Raji (cell line): ENCODE data around the gene ZEB2.

Experiments
- POLR2A ChIP-seq: IDR thresholded peaks from 2 replicates; pipeline ENCODE4 v1.6.1; 2011; ENCODE audit warnings: low read depth, low read length, control low read depth; ENCODE audit not compliant: insufficient read depth

Gene ZEB2

DNA sequence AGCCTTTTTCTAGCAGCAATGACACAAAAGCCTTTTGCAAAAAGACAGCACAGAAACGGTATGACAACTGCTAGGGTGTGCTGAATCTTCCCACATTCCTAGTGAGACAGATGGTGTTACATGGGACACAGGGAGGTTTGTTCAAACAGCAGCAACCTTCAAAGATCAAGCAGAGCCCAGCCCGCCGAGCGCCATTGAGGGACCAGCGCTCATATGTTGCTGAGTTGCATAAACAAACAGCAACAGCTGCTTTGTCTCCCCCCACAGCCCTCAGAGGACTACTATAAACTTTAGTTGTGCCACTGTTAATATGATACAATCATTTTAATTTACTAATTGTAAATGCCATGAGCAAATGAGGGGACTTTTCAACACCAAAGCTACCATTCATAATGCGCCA lies 117.7 kb downstream of the ZEB2 start:
- no peak for TF ChIP-seq POLR2A

- TF ChIP-seq POLR2A: no peak
Measured at GRCh38 chr2:144401036-144401435, 118.9 kb downstream of the ZEB2 start.

GRCh38 chr2:144396318-144396717 lies 123.6 kb downstream of the ZEB2 start:
- TF ChIP-seq POLR2A: no peak

GRCh38 chr2:144390424-144391020 lies 129.4 kb downstream of the ZEB2 start:
- no peak for TF ChIP-seq POLR2A

- no peak for TF ChIP-seq POLR2A
Measured at GRCh38 chr2:144389930-144390311, 130.0 kb downstream of the ZEB2 start.

- no peak for TF ChIP-seq POLR2A
Measured at GRCh38 chr2:144389151-144389929, 130.6 kb downstream of the ZEB2 start.

GRCh38 chr2:144385381-144385780 lies 134.5 kb downstream of the ZEB2 start:
- TF ChIP-seq POLR2A: no peak

- no peak for TF ChIP-seq POLR2A
Measured at GRCh38 chr2:144383571-144384100, 136.3 kb downstream of the ZEB2 start.

DNA sequence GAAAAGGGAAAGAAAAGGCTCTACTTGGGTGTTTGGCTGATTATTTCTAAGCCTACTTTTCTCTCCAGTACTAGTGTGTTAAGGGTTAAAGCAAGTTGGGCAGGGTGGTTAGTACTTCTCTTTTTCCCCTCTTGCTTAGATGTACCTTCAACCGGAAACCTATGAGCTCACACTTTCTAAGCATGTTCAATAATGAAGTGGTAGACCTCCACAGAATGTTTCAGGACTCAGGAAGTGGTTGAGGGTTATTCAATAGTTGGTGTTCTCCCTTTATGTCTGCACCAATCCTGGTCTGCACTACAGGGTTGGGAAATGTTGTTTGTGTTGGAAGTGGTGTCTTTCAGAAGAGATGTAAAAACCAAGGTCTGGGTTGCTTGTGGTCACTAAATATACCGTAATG lies 137.1 kb downstream of the ZEB2 start:
- TF ChIP-seq POLR2A: no peak

DNA sequence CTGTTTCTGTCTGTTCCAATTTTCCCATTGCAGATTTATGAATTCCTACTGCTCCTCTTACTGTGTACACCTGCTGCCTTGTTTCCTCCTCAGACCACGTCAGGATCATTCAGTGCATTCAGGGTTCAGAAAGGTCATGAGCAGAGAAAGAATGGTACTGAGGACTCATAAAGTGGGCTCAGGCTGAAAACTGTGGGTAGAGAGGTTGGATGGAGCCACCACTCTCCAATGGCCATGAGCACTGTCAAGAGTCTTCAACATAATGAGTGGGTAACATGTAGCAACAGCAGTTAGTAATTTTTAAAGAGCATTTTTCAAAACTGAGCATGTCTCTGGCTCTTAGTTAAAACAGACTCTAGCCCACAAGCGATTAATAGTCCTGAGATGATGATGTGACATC lies 138.2 kb downstream of the ZEB2 start:
- TF ChIP-seq POLR2A: no peak

- no peak for TF ChIP-seq POLR2A
Measured at GRCh38 chr2:144379851-144380311, 140.0 kb downstream of the ZEB2 start.

DNA sequence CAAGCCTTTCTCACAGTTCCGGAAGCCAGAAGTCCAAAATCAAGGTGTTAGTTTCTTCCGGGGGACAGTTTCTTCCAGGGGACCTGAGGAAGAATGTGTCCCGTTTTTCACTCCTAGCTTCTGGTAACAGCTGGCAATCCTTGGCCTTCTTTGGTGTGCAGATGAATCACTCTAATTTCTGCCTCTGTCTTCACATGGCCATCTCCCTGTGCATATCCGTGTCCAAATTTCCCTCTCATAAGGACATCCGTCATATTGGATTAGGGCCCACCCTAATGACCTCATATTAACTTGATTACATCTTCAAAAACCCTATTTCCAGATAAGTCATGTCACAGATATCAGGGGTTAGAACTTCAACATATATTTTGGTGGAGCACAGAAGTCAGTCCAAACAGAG lies 141.4 kb downstream of the ZEB2 start:
- no peak for TF ChIP-seq POLR2A

DNA sequence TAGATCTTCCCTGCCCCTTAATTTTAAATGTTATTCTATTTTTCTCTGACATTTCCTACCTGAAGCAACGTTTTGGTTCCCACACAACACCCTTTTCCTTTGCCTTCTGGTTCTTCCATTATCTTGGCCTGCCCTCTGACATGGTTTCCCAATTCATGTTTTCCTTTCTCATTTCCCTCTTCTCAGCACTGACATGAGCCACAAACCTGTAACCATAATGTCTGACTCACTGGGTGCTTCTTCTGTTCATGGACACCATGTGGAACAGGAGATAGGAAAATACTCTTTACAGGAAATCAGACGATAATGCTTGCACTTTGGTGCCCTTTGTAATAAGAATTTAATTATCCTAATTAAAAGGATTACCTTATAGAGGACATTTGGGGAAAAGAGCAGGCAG lies 142.0 kb downstream of the ZEB2 start:
- no peak for TF ChIP-seq POLR2A

DNA sequence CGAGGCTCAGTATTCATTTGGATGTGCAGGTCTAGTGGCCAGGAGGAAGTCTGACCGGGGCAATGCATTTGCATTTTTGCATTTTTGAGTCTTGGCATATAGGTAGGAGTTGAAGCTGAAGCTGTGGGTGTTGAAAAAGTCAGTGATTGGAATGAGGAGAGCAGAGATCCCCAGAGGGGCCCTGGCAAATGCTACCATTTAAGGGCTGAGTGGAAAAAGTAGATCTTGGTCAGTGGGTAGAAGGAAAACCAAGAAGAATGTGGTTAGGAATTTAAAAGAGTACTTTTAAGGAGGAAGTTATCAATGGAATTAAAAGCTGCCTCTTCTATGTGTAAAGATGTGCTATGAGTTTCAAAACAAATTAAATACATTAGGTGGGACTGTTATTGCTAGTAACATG lies 143.0 kb downstream of the ZEB2 start:
- no peak for TF ChIP-seq POLR2A

DNA sequence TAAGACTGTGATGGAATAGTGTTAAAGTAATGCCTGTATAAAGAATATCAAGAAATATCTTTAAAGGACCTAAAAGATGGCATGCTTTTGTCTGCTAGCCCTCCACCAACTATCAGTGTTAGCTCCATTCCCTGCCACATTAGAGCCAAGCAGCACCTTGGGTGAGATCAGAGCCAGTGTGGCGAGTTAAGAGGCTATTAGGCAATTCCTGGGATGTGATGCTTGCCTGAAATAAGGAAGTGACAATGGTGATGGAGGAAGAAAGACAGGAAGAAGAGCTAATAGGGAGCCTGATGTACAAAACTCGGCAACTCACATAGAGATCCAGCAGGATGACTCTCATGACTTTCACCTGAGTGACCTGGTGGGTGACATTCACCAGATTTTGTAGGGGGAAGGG lies 143.5 kb downstream of the ZEB2 start:
- TF ChIP-seq POLR2A: no peak

DNA sequence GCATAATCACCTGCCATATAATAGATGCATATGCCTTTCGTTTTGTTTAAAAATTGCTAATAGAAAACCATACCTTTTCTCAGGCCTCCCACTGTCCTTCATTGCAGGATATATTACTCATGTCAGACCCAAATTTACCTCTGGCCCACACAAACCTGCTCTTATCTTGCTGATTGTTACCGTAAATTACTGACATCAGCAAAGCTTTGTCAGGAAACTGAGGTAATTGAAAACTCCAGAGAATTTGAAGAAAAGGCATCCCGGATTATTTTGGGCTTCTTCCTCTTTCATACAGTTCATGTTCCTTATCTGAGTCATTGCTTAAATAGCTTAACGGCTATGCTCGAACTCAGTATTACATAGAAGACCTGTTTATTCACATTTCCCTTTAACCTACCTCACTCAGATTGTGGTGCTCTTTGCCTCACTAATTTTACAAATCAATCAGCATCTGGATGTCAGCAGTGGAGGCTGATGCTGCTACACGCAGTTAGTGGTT lies 145.7 kb downstream of the ZEB2 start:
- TF ChIP-seq POLR2A: no peak

- no peak for TF ChIP-seq POLR2A
Measured at GRCh38 chr2:144372410-144373080, 147.4 kb downstream of the ZEB2 start.
